ENCODE data around the gene CD6.

The CD6 gene

GRCh38 chr11:60939301-60939700 lies 32.2 kb upstream of the CD6 start:
- Histone ChIP-seq H3K27me3 (ENCODE audit: control insufficient read depth, low read length) (no peaks in the 10 kb centered on the region), H3K27ac (ENCODE audit: low read depth, low read length) (no peak overlapping the region), H3K4me1 (ENCODE audit: control insufficient read depth, low read length) (peaks cover 32% of the 10 kb centered on the region), H3K9me2 (replicated peaks; ENCODE audit: control insufficient read depth, low read length) (no peaks in the 10 kb centered on the region), H3K36me3 (ENCODE audit: control insufficient read depth, low read length) (peaks cover 65% of the 10 kb centered on the region), H4K20me1 (ENCODE audit: control insufficient read depth, insufficient read depth, low read depth, low read length) (0 out of 2 replicates have a peak, but pooled peaks cover 7% of the 10 kb centered on the region), H3K79me2 (ENCODE audit: control insufficient read depth, low read length) (peaks cover 12% of the 10 kb centered on the region), H3K4me3 (ENCODE audit: low read length) (no peak overlapping the region), H3K9me3 (ENCODE audit: control insufficient read depth, insufficient read depth, low read length) (no peaks in the 10 kb centered on the region), H3K4me2 (ENCODE audit: low read length) (no peak overlapping the region), H3F3A (ENCODE audit: control insufficient read depth, insufficient read depth) (no peaks in the 10 kb centered on the region)
- no peak for TF ChIP-seq EZH2phosphoT487 (IDR thresholded peaks at IDR 0.05; ENCODE audit: borderline replicate concordance, low read length)

GRCh38 chr11:60939855-60940254 lies 31.6 kb upstream of the CD6 start:
- 0 out of 2 replicates have a peak, but pooled peaks cover 7% of the 10 kb centered on the region for H4K20me1 ChIP-seq (ENCODE audit: control insufficient read depth, insufficient read depth, low read depth, low read length)

GRCh38 chr11:60941371-60942119 lies 29.9 kb upstream of the CD6 start:
- Histone ChIP-seq H3K27me3 (ENCODE audit: control insufficient read depth, low read length) (no peaks in the 10 kb centered on the region), H4K20me1 (ENCODE audit: control insufficient read depth, insufficient read depth, low read depth, low read length) (0 out of 2 replicates have a peak, but pooled peaks cover 7% of the 10 kb centered on the region), H3K9me2 (replicated peaks; ENCODE audit: control insufficient read depth, low read length) (no peaks in the 10 kb centered on the region), H3K9me3 (ENCODE audit: control insufficient read depth, insufficient read depth, low read length) (no peaks in the 10 kb centered on the region), H3K27ac (ENCODE audit: low read depth, low read length) (peak overlapping the region; percentile 24; the same call in 1 of the 2 replicates), H3F3A (ENCODE audit: control insufficient read depth, insufficient read depth) (no peaks in the 10 kb centered on the region), H3K79me2 (ENCODE audit: control insufficient read depth, low read length) (peaks cover 29% of the 10 kb centered on the region), H3K4me2 (ENCODE audit: low read length) (peak overlapping the region; percentile 63), H3K4me1 (ENCODE audit: control insufficient read depth, low read length) (peaks cover 27% of the 10 kb centered on the region), H3K4me3 (ENCODE audit: low read length) (0 out of 2 replicates have a peak overlapping the region, but pooled peaks have one; percentile 25), H3K36me3 (ENCODE audit: control insufficient read depth, low read length) (peaks cover 84% of the 10 kb centered on the region)
- TF ChIP-seq, protein P1, sequence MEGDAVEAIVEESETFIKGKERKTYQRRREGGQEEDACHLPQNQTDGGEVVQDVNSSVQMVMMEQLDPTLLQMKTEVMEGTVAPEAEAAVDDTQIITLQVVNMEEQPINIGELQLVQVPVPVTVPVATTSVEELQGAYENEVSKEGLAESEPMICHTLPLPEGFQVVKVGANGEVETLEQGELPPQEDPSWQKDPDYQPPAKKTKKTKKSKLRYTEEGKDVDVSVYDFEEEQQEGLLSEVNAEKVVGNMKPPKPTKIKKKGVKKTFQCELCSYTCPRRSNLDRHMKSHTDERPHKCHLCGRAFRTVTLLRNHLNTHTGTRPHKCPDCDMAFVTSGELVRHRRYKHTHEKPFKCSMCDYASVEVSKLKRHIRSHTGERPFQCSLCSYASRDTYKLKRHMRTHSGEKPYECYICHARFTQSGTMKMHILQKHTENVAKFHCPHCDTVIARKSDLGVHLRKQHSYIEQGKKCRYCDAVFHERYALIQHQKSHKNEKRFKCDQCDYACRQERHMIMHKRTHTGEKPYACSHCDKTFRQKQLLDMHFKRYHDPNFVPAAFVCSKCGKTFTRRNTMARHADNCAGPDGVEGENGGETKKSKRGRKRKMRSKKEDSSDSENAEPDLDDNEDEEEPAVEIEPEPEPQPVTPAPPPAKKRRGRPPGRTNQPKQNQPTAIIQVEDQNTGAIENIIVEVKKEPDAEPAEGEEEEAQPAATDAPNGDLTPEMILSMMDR (IDR thresholded peaks at IDR 0.05; ENCODE audit: low read depth, low read length, poor library complexity, severe bottlenecking), result no peak
- no peak for TF ChIP-seq EZH2phosphoT487 (IDR thresholded peaks at IDR 0.05; ENCODE audit: borderline replicate concordance, low read length)

More at GRCh38 chr11:60939855-60940254, 31.6 kb upstream of the CD6 start:
- no peaks in the 10 kb centered on the region for H3K9me2 ChIP-seq (replicated peaks; ENCODE audit: control insufficient read depth, low read length)
- no peak overlapping the region for H3K4me3 ChIP-seq (ENCODE audit: low read length)
- no peak overlapping the region for H3K27ac ChIP-seq (ENCODE audit: low read depth, low read length)
- H3K4me1 ChIP-seq (ENCODE audit: control insufficient read depth, low read length), result peaks cover 32% of the 10 kb centered on the region
- no peaks in the 10 kb centered on the region for H3K27me3 ChIP-seq (ENCODE audit: control insufficient read depth, low read length)
- H3K79me2 ChIP-seq (ENCODE audit: control insufficient read depth, low read length), result peaks cover 17% of the 10 kb centered on the region
- H3F3A ChIP-seq (ENCODE audit: control insufficient read depth, insufficient read depth), result no peaks in the 10 kb centered on the region
- no peak overlapping the region for H3K4me2 ChIP-seq (ENCODE audit: low read length)
- H3K9me3 ChIP-seq (ENCODE audit: control insufficient read depth, insufficient read depth, low read length), result no peaks in the 10 kb centered on the region
- TF ChIP-seq, protein P1 (IDR thresholded peaks at IDR 0.05; ENCODE audit: low read depth, low read length, poor library complexity, severe bottlenecking), result no peak
- no peak for TF ChIP-seq EZH2phosphoT487 (IDR thresholded peaks at IDR 0.05; ENCODE audit: borderline replicate concordance, low read length)
- peaks cover 71% of the 10 kb centered on the region for H3K36me3 ChIP-seq (ENCODE audit: control insufficient read depth, low read length)

DNA sequence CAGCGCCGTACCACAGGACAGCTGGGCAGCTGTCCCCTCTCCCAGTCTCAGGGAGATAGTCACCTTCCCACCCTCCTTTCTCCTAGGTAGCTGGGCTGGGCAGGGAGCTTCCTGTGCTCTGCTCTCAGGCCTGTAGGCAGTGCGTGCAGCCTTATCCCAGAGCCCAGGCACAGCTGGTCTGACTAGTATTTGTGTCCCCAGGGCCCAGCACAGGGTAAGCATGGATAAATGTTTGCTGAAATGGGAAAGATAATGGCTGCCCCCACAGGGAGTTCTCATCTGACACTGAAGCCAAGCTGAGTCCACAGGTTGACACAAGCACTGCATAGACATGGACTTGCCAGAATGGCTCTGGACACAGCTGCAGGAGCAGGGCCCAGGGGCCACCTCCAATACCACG lies 29.3 kb upstream of the CD6 start:
- Histone ChIP-seq H3K79me2 (ENCODE audit: control insufficient read depth, low read length) (peaks cover 33% of the 10 kb centered on the region), H3K36me3 (ENCODE audit: control insufficient read depth, low read length) (peaks cover 81% of the 10 kb centered on the region), H4K20me1 (ENCODE audit: control insufficient read depth, insufficient read depth, low read depth, low read length) (0 out of 2 replicates have a peak, but pooled peaks cover 7% of the 10 kb centered on the region), H3K9me3 (ENCODE audit: control insufficient read depth, insufficient read depth, low read length) (no peaks in the 10 kb centered on the region), H3K27ac (ENCODE audit: low read depth, low read length) (peak overlapping the region; percentile 24; the same call in 1 of the 2 replicates), H3F3A (ENCODE audit: control insufficient read depth, insufficient read depth) (no peaks in the 10 kb centered on the region), H3K4me3 (ENCODE audit: low read length) (0 out of 2 replicates have a peak overlapping the region, but pooled peaks have one; percentile 25), H3K27me3 (ENCODE audit: control insufficient read depth, low read length) (no peaks in the 10 kb centered on the region), H3K9me2 (replicated peaks; ENCODE audit: control insufficient read depth, low read length) (no peaks in the 10 kb centered on the region), H3K4me1 (ENCODE audit: control insufficient read depth, low read length) (peaks cover 27% of the 10 kb centered on the region), H3K4me2 (ENCODE audit: low read length) (peak overlapping the region; percentile 63)
- no peak for TF ChIP-seq EZH2phosphoT487 (IDR thresholded peaks at IDR 0.05; ENCODE audit: borderline replicate concordance, low read length)
- TF ChIP-seq, protein P1 (IDR thresholded peaks at IDR 0.05; ENCODE audit: low read depth, low read length, poor library complexity, severe bottlenecking), result no peak
